Esophagus squamous epithelium (tissue), 4 donors: ENCODE data around the gene IPO11.
"Not testable (repeated sequence)": the region's sequence is repeated elsewhere in the genome, so short reads cannot be mapped to it uniquely, and the experiment has no call there.

Experiments
- CTCF ChIP-seq, 6 experiments: fragments of 450-650 bp in 4 of 6; fragments of 200-600 bp in 2 of 6; sonication (generic) in 2 of 6; IDR thresholded peaks; one replicate each; pipeline ENCODE4 v1.5.1; 2016 to 2019; ENCODE audit warnings: antibody characterized with exemption in 6 of 6, mild to moderate bottlenecking in 4 of 6, moderate library complexity in 4 of 6
- POLR2A ChIP-seq, 4 donors: fragments of 450-650 bp; IDR thresholded peaks; one replicate each; pipeline ENCODE4 v1.6.1; 2017; ENCODE audit warnings: antibody characterized with exemption in 4 of 4, mild to moderate bottlenecking in 4 of 4, moderate library complexity in 3 of 4

GRCh38 chr5:62676596-62676995 lies 264.0 kb downstream of the IPO11 start:
- not testable (repeated sequence) for TF ChIP-seq POLR2A, CTCF (IDR thresholded peaks at IDR 0.05)
